Thoracic aorta (tissue), 2 donors: ENCODE measurements around the gene TRAFD1. TPM values are rescaled to one million over a fixed set of nuclear protein-coding genes. Genes with fewer than 3 reads are reported as not detected.

Experiments used
- ATAC-seq: fragments of 150-250 bp; one replicate; pipeline ENCODE4 v1.8.0; 2017; ENCODE audit warnings: low read depth; ENCODE audit not compliant: insufficient number of reproducible peaks, low FRiP score
- DNase-seq: peaks from one replicate; pipeline ENCODE4 v3.0.0-alpha.2; 2020; ENCODE audit warnings: low spot score
- H3K27ac ChIP-seq, 2 donors: fragments of 200-600 bp; sonication (generic); 1 replicate in 1 of 2; 2 replicates in 1 of 2; pipeline ENCODE4 v1.5.1; 2016; ENCODE audit warnings: mild to moderate bottlenecking in 2 of 2, moderate library complexity in 2 of 2
- H3K27me3 ChIP-seq: fragments of 200-600 bp; sonication (generic); replicated peaks from 2 replicates; pipeline ENCODE4 v1.6.0; 2016; ENCODE audit warnings: mild to moderate bottlenecking; ENCODE audit not compliant: insufficient read depth
- H3K36me3 ChIP-seq: fragments of 200-600 bp; sonication (generic); one replicate; pipeline ENCODE4 v1.5.1; 2016
- H3K4me1 ChIP-seq, 2 donors: fragments of 200-600 bp; sonication (generic); 1 replicate in 1 of 2; 2 replicates in 1 of 2; pipeline versions ENCODE4 v1.5.1 to v1.6.0; 2016; ENCODE audit warnings: low read depth in 2 of 2, mild to moderate bottlenecking in 1 of 2; ENCODE audit not compliant: control insufficient read depth in 1 of 2
- H3K4me3 ChIP-seq: fragments of 200-600 bp; sonication (generic); 2 replicates; pipeline ENCODE4 v1.5.1; 2016; ENCODE audit warnings: mild to moderate bottlenecking
- H3K9me3 ChIP-seq: fragments of 200-600 bp; sonication (generic); 2 replicates; pipeline ENCODE4 v1.5.1; 2016
- CTCF ChIP-seq: fragments of 200-600 bp; sonication (generic); IDR thresholded peaks from one replicate; pipeline ENCODE4 v1.5.1; 2019; ENCODE audit warnings: antibody characterized with exemption
- total RNA-seq, 2 donors: library from RNA; depleted of rRNA; stranded (reverse); fragments of >200 nt; gene quantifications; one replicate each; pipeline versions ENCODE4 v1.1.0 to v1.2.3, GENCODE V29; 2016

The TRAFD1 gene
- total RNA-seq, 2 donors from 2014 or later, result 23.6 to 43.7 TPM

GRCh38 chr12:112176321-112177010 is 51.1 kb downstream of the TRAFD1 start:
- DNase-seq, result no peak
- Histone ChIP-seq H3K36me3 (peaks cover 52% of the 10 kb centered on the region), H3K4me3 (no peak overlapping the region), H3K27me3 (no peaks in the 10 kb centered on the region), H3K27ac (no peak overlapping the region), H3K4me1 (no peaks in the 10 kb centered on the region), H3K9me3 (no peaks in the 10 kb centered on the region)
- ATAC-seq, result no peak
- no peak for TF ChIP-seq CTCF

GRCh38 chr12:112178796-112179195 is 53.4 kb downstream of the TRAFD1 start:
- Histone ChIP-seq H3K27ac (no peak overlapping the region), H3K4me3 (no peak overlapping the region), H3K27me3 (no peaks in the 10 kb centered on the region), H3K9me3 (no peaks in the 10 kb centered on the region), H3K36me3 (peaks cover 40% of the 10 kb centered on the region), H3K4me1 (no peaks in the 10 kb centered on the region)
- TF ChIP-seq CTCF, result no peak
- no peak for ATAC-seq
- DNase-seq, result no peak

- peaks cover 42% of the 10 kb centered on the region for H3K36me3 ChIP-seq
- TF ChIP-seq CTCF, result no peak
- no peaks in the 10 kb centered on the region for H3K4me1 ChIP-seq
- H3K27me3 ChIP-seq, result no peaks in the 10 kb centered on the region
- DNase-seq, result no peak
- no peak for ATAC-seq
- H3K4me3 ChIP-seq, result no peak overlapping the region
- no peaks in the 10 kb centered on the region for H3K9me3 ChIP-seq
- no peak overlapping the region for H3K27ac ChIP-seq
Measured at GRCh38 chr12:112179341-112179740, 54.0 kb downstream of the TRAFD1 start.

- Histone ChIP-seq H3K27ac (no peak overlapping the region), H3K4me1 (no peaks in the 10 kb centered on the region), H3K9me3 (no peaks in the 10 kb centered on the region), H3K36me3 (peaks cover 42% of the 10 kb centered on the region), H3K4me3 (no peak overlapping the region), H3K27me3 (no peaks in the 10 kb centered on the region)
- ATAC-seq (no peak), DNase-seq (no peak)
- TF ChIP-seq CTCF, result no peak
Measured at GRCh38 chr12:112179916-112180315, 54.6 kb downstream of the TRAFD1 start.

GRCh38 chr12:112180422-112180821 is 55.1 kb downstream of the TRAFD1 start:
- Histone ChIP-seq H3K9me3 (no peaks in the 10 kb centered on the region), H3K4me1 (no peaks in the 10 kb centered on the region), H3K36me3 (peaks cover 42% of the 10 kb centered on the region), H3K4me3 (no peak overlapping the region), H3K27me3 (no peaks in the 10 kb centered on the region), H3K27ac (no peak overlapping the region)
- DNase-seq, result no peak
- no peak for ATAC-seq
- no peak for TF ChIP-seq CTCF
